OCI-LY7 (cell line): Measurements from ENCODE around the gene SPP1.

Source experiments
- EZH2phosphoT487 ChIP-seq: fragments of 200-600 bp; sonication (generic); IDR thresholded peaks from 2 replicates; pipeline ENCODE4 v1.6.1; 2018; ENCODE audit warnings: low read depth, borderline replicate concordance, mild to moderate bottlenecking, mixed run types, antibody characterized with exemption, low read length, moderate library complexity, mixed read lengths
- TF ChIP-seq, protein P1 (sequence below): fragments of 200-600 bp; sonication (generic); conservative IDR thresholded peaks from 2 replicates; pipeline ENCODE4 v1.5.1; 2014; ENCODE audit warnings: mild to moderate bottlenecking, antibody characterized with exemption, low read length, moderate library complexity, mixed read lengths

DNA sequence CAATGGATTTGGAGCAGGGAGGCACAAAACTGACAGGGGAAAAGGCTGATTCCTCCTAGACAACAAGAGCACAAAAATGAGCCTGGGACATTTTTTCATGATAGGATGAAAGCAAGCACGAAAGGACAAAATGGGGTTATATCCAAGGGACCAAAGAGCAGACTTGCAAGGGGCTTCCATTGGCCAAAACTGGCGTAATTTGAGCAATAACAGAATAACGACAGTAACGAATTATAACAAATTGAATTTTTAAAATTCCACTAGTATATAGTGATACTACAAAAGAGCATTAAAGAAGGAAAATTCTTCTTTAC, 10.3 kb downstream of the SPP1 start:
- TF ChIP-seq, protein P1, sequence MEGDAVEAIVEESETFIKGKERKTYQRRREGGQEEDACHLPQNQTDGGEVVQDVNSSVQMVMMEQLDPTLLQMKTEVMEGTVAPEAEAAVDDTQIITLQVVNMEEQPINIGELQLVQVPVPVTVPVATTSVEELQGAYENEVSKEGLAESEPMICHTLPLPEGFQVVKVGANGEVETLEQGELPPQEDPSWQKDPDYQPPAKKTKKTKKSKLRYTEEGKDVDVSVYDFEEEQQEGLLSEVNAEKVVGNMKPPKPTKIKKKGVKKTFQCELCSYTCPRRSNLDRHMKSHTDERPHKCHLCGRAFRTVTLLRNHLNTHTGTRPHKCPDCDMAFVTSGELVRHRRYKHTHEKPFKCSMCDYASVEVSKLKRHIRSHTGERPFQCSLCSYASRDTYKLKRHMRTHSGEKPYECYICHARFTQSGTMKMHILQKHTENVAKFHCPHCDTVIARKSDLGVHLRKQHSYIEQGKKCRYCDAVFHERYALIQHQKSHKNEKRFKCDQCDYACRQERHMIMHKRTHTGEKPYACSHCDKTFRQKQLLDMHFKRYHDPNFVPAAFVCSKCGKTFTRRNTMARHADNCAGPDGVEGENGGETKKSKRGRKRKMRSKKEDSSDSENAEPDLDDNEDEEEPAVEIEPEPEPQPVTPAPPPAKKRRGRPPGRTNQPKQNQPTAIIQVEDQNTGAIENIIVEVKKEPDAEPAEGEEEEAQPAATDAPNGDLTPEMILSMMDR: 0 out of 2 replicates have a peak, but pooled peaks have one; percentile 17
- TF ChIP-seq EZH2phosphoT487: no peak
